HepG2 (cell line): Measurements from ENCODE around the gene OS9. TPM values are rescaled to one million over a fixed set of nuclear protein-coding genes. Genes with fewer than 3 reads are reported as not detected.

ENCODE experiments used
- ATAC-seq: fragments of 200-7000 bp; cut with Tn5 transposase; 3 replicates; pipeline ENCODE4 v1.9.1; 2020; ENCODE audit warnings: mild to moderate bottlenecking, moderate library complexity
- BruUV-seq: library from RNA; stranded (reverse); fragments of 400-500 nt; replicated peaks from 2 replicates; lab custom pipeline; 2021; lab: Mats Ljungman, UMichigan
- CTCF ChIA-PET: fragments of 300-600 bp; formaldehyde crosslinking; extraction: SDS; loops from one replicate; lab custom pipeline; 2021; ENCODE audit warnings: low total read pairs, inconsistent platforms, low intra/inter-chr PET ratio; lab: Yijun Ruan, JAX
- POLR2A ChIA-PET: fragments of 350-600 bp; sonication (Branson Sonifier 250); formaldehyde crosslinking; loops from one replicate; lab custom pipeline; 2020; ENCODE audit warnings: antibody characterized with exemption, inconsistent platforms; lab: Yijun Ruan, JAX
- DNase-seq: peaks from one replicate; pipeline ENCODE4 v3.0.0-alpha.2; 2015; ENCODE audit warnings: low spot score
- FAIRE-seq: peaks from 3 replicates; lab custom pipeline; 2011; peaks lifted over from hg19 to GRCh38; lab: Jason Lieb, UNC
- H2AFZ ChIP-seq: one replicate; pipeline ENCODE4 v1.6.1; 2011; ENCODE audit warnings: low read length, inconsistent platforms
- H3K27ac ChIP-seq: fragments of 300-600 bp; 3 replicates; pipeline ENCODE4 v1.8.0; 2011; ENCODE audit warnings: mixed run types, mild to moderate bottlenecking, mixed read lengths, low read length, inconsistent platforms; ENCODE audit not compliant: insufficient read depth; ENCODE audit errors: extremely low read length
- H3K27me3 ChIP-seq, 2 experiments: fragments of 200-600 bp in 1 of 2; 2 replicates in 1 of 2; 3 replicates in 1 of 2; pipeline versions ENCODE4 v1.6.0 to v1.8.0; 2011; ENCODE audit warnings: low read length in 2 of 2, mild to moderate bottlenecking in 2 of 2, moderate library complexity in 2 of 2, inconsistent platforms in 1 of 2; ENCODE audit not compliant: insufficient read depth in 2 of 2, control insufficient read depth in 1 of 2
- H3K36me3 ChIP-seq, 2 experiments: fragments of 200-600 bp in 1 of 2; replicated peaks in 1 of 2; 2 replicates in 1 of 2; 3 replicates in 1 of 2; pipeline versions ENCODE4 v1.5.1 to v1.8.0; 2011; ENCODE audit warnings: low read length in 2 of 2, inconsistent platforms in 1 of 2; ENCODE audit not compliant: insufficient read depth in 2 of 2, control insufficient read depth in 1 of 2
- H3K4me1 ChIP-seq: 2 replicates; pipeline ENCODE4 v1.5.1; 2012; ENCODE audit warnings: low read length, inconsistent platforms; ENCODE audit not compliant: insufficient read depth
- H3K4me2 ChIP-seq: 2 replicates; pipeline ENCODE4 v1.6.0; 2011; ENCODE audit warnings: low read depth, low read length, inconsistent platforms
- H3K4me3 ChIP-seq, 3 experiments: fragments of 200-600 bp in 1 of 3; sonication (generic), shearing (Covaris generic) in 1 of 3; replicated peaks in 1 of 3; 2 replicates each; pipeline ENCODE4 v1.5.1; 2011 to 2016; ENCODE audit warnings: low read length in 3 of 3, inconsistent platforms in 2 of 3, low read depth in 2 of 3, mild to moderate bottlenecking in 2 of 3, control low read depth in 1 of 3, mixed read lengths in 1 of 3; ENCODE audit not compliant: insufficient read depth in 1 of 3
- H3K79me2 ChIP-seq: one replicate; pipeline ENCODE4 v1.6.1; 2011; ENCODE audit warnings: low read length, inconsistent platforms; ENCODE audit not compliant: insufficient read depth
- H3K9ac ChIP-seq: 2 replicates; pipeline ENCODE4 v1.6.0; 2011; ENCODE audit warnings: mild to moderate bottlenecking, low read depth, low read length, inconsistent platforms; ENCODE audit not compliant: insufficient read depth
- H3K9me3 ChIP-seq: 2 replicates; pipeline ENCODE4 v1.5.1; 2012; ENCODE audit warnings: mild to moderate bottlenecking, low read length
- H4K20me1 ChIP-seq: 2 replicates; pipeline ENCODE4 v1.6.0; 2011; ENCODE audit warnings: inconsistent platforms, mild to moderate bottlenecking, low read length, moderate library complexity; ENCODE audit not compliant: insufficient read depth
- DNMT1 ChIP-seq: sonication (generic); formaldehyde crosslinking; IDR thresholded peaks from 2 replicates; pipeline ENCODE4 v1.5.1; 2020; ENCODE audit warnings: mild to moderate bottlenecking, missing genetic modification reagents
- HNRNPUL1 ChIP-seq: fragments of 200-400 bp; formaldehyde crosslinking; IDR thresholded peaks from 2 replicates; pipeline ENCODE4 v1.6.1; 2017; ENCODE audit warnings: low read depth, mild to moderate bottlenecking, low read length, moderate library complexity
- KDM2A ChIP-seq: sonication (generic); formaldehyde crosslinking; IDR thresholded peaks from 2 replicates; pipeline ENCODE4 v1.4.0; 2020; ENCODE audit warnings: low read depth, missing genetic modification reagents, borderline replicate concordance
- KDM3A ChIP-seq: IDR thresholded peaks from 2 replicates; pipeline ENCODE4 v1.6.1; 2018; ENCODE audit warnings: low read depth, missing compliant biosample characterization
- MAFK ChIP-seq, 2 experiments: IDR thresholded peaks in 1 of 2; conservative IDR thresholded peaks in 1 of 2; 2 replicates each; pipeline ENCODE4 v1.6.1; 2011; ENCODE audit warnings: improper control_type of control experiment in 2 of 2, low read length in 2 of 2
- NFATC3 ChIP-seq: sonication (generic); formaldehyde crosslinking; IDR thresholded peaks from 2 replicates; pipeline ENCODE4 v1.5.1; 2020; ENCODE audit warnings: mild to moderate bottlenecking, missing genetic modification reagents
- RFXANK ChIP-seq: IDR thresholded peaks from 2 replicates; pipeline ENCODE4 v1.6.1; 2016
- SIN3A ChIP-seq: IDR thresholded peaks from 2 replicates; pipeline ENCODE4 v1.6.1; 2011; ENCODE audit warnings: low read depth, mild to moderate bottlenecking, control low read depth, low read length, borderline replicate concordance
- SP140L ChIP-seq: sonication (generic); formaldehyde crosslinking; IDR thresholded peaks from 2 replicates; pipeline ENCODE4 v1.4.0; 2020; ENCODE audit warnings: missing genetic modification reagents, borderline replicate concordance
- ZHX1 ChIP-seq: sonication (generic); formaldehyde crosslinking; IDR thresholded peaks from 2 replicates; pipeline ENCODE4 v1.8.1; 2022; ENCODE audit warnings: low read depth, mild to moderate bottlenecking, missing genetic modification reagents
- ZMYM3 ChIP-seq: sonication (generic); formaldehyde crosslinking; IDR thresholded peaks from 2 replicates; pipeline ENCODE4 v1.5.1; 2020; ENCODE audit warnings: mild to moderate bottlenecking, missing genetic modification reagents
- ZNF121 ChIP-seq: sonication (generic); formaldehyde crosslinking; IDR thresholded peaks from 2 replicates; pipeline ENCODE4 v1.5.0; 2020; ENCODE audit warnings: mild to moderate bottlenecking, missing genetic modification reagents
- ZNF253 ChIP-seq: sonication (generic); formaldehyde crosslinking; IDR thresholded peaks from 2 replicates; pipeline ENCODE4 v1.8.0; 2022; ENCODE audit warnings: mild to moderate bottlenecking, missing genetic modification reagents, borderline replicate concordance
- ZNF605 ChIP-seq: sonication (generic); formaldehyde crosslinking; IDR thresholded peaks from 2 replicates; pipeline ENCODE4 v1.8.0; 2022; ENCODE audit warnings: mild to moderate bottlenecking, missing genetic modification reagents
- ZNF747 ChIP-seq: sonication (generic); formaldehyde crosslinking; IDR thresholded peaks from 2 replicates; pipeline ENCODE4 v1.8.1; 2023; ENCODE audit warnings: missing genetic modification reagents, mild to moderate bottlenecking, borderline replicate concordance
- WGBS: methylation state at CpG from one replicate; pipeline ENCODE4 v1.1.6; 2017; ENCODE audit warnings: low lambda C conversion rate; 5-methylcytosine and 5-hydroxymethylcytosine counted together
- in situ Hi-C: cut with HindIII; loops from 2 replicates; pipeline ENCODE4 v1.10.0; 2017; ENCODE audit warnings: low pct_unique_long_range_greater_than_20kb; ENCODE audit not compliant: extremely low pct_ligation_motif_present
- intact Hi-C: fragments of 100-400 bp; cut with micrococcal nuclease; formaldehyde crosslinking; loops from one replicate; pipeline ENCODE4 v1.10.0; 2022; ENCODE audit not compliant: unreplicated experiment
- polyA plus RNA-seq, 8 experiments: library from polyadenylated mRNA; depleted of rRNA in 3 of 8; stranded (reverse) in 7 of 8; unstranded in 1 of 8; fragments of >200 nt; fragmentation: Illumina TruSeq in 4 of 8; extraction: Trizol in 4 of 8; gene quantifications; 2 replicates each; pipeline versions ENCODE4 v1.2.1 to v1.2.3, GENCODE V29; 2011 to 2016; ENCODE audit warnings: low read depth in 4 of 8, missing spikeins in 1 of 8, mixed read lengths in 1 of 8; ENCODE audit not compliant: insufficient read depth in 1 of 8
- total RNA-seq, 5 experiments: library from RNA; depleted of rRNA; stranded (reverse); fragments of >200 nt; fragmentation: Illumina TruSeq; extraction: Trizol; gene quantifications; 2 replicates each; pipeline ENCODE4 v1.2.3, GENCODE V29; 2016; ENCODE audit warnings: low read depth in 1 of 5
- TF ChIP-seq, protein P1 (sequence below): sonication (generic); formaldehyde crosslinking; IDR thresholded peaks from 2 replicates; pipeline ENCODE4 v1.4.0; 2020; ENCODE audit warnings: missing genetic modification reagents
- TF ChIP-seq, protein P2 (sequence below): sonication (generic); formaldehyde crosslinking; IDR thresholded peaks from 2 replicates; pipeline ENCODE4 v1.5.0; 2020; ENCODE audit warnings: mild to moderate bottlenecking, missing genetic modification reagents

OS9 gene
- total and polyA plus RNA-seq, 2 of the 13 experiments (the other 11 are each of a cell fraction or from before 2014, with no cell fraction given): 156 to 206 TPM

DNA sequence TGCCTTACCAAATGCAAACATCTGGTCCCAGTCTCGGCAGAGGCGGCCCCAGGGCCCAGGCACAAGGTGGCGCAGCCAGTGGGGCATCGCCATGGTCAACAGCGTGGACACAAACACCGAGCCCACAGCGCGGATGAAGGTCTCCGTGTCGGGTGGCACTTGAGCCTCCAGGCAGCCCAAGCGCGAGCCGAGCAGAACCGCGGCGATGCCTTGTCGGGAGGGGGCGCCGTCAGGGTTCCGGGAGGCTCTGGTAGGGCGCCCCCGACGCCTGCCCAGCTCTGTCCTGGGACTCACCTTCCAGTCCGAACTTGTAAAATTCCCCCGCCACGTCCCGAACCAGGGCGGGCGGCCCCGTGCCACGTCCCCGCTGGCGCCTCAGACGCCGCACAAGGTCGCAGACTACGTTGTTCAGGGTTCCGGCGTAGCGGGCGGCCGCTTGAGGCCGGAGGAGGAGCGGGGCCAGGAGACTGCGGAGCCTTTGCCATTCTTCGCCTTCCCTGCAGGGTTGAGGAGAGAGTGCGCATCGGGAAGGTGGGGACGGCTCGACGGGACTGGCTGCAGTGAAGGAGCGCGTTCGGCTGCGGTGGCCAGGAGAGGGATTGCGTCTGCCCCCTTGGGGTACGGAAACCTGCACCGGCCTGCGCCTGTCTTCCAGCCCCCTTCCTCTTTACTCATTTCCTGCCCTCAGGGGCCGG is 71.2 kb downstream of the OS9 start:
- intact Hi-C loops: no loop called here
- WGBS: 11% methylated on average over 29 of the region's 60 CpGs
- Histone ChIP-seq H3K4me1 (peaks cover 37% of the 10 kb centered on the region), H3K9ac (peak overlapping the region; percentile 50), H3K36me3 (peaks cover 11 to 18% of the 10 kb centered on the region in 2 experiments), H3K27ac (no peak overlapping the region), H3K27me3 (peaks cover 0 to 6% of the 10 kb centered on the region in 2 experiments; a peak in 1 of 5 replicates), H3K9me3 (no peaks in the 10 kb centered on the region), H3K79me2 (no peaks in the 10 kb centered on the region), H4K20me1 (no peaks in the 10 kb centered on the region), H3K4me2 (peak overlapping the region; percentile 95), H3K4me3 (peak overlapping the region; percentile 53 to 78 (median 60)), H2AFZ (peak overlapping the region; percentile 8)
- FAIRE-seq (no peak), ATAC-seq (peak; percentile 85), DNase-seq (peak; percentile 40)
- ChIA-PET CTCF (interaction anchor here (1.1 to 1.3 kb wide), 2 partner anchors 8 to 140 kb away, joined by 3 to 4 read pairs; no protein-coding TSS in a partner anchor), POLR2A (interaction anchor here (1.4 kb wide), 1 partner anchor 9 kb away, joined by 9 read pairs; no protein-coding TSS in a partner anchor)
- BruUV-seq: no TSS peak
- in situ Hi-C loops: no loop called here
- TF ChIP-seq KDM3A (peak; percentile 10; the same call in 1 of the 2 replicates), DNMT1 (CRISPR knock-in tag) (peak; percentile 7; the same call in 1 of the 2 replicates), ZNF747 (CRISPR knock-in tag) (no peak), RFXANK (CRISPR knock-in tag) (no peak), ZMYM3 (CRISPR knock-in tag) (no peak), KDM2A (peak; percentile 81), ZNF605 (CRISPR knock-in tag) (peak; percentile 66; the same call in 1 of the 2 replicates), ZNF121 (no peak), NFATC3 (CRISPR knock-in tag) (no peak), HNRNPUL1 (no peak), MAFK (conservative IDR thresholded peaks at IDR 0.05 in 1 of 2, IDR thresholded peaks at IDR 0.05 in 1 of 2; ENCODE audit: low read length in 2 of 2) (no peak), SIN3A (no peak), SP140L (CRISPR knock-in tag) (no peak), ZNF253 (CRISPR knock-in tag) (no peak), ZHX1 (0 out of 2 replicates have a peak, but pooled peaks have one; percentile 40)
- TF ChIP-seq, protein P1, sequence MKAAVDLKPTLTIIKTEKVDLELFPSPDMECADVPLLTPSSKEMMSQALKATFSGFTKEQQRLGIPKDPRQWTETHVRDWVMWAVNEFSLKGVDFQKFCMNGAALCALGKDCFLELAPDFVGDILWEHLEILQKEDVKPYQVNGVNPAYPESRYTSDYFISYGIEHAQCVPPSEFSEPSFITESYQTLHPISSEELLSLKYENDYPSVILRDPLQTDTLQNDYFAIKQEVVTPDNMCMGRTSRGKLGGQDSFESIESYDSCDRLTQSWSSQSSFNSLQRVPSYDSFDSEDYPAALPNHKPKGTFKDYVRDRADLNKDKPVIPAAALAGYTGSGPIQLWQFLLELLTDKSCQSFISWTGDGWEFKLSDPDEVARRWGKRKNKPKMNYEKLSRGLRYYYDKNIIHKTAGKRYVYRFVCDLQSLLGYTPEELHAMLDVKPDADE (CRISPR knock-in tag): 0 out of 2 replicates have a peak, but pooled peaks have one; percentile 19
- TF ChIP-seq, protein P2, sequence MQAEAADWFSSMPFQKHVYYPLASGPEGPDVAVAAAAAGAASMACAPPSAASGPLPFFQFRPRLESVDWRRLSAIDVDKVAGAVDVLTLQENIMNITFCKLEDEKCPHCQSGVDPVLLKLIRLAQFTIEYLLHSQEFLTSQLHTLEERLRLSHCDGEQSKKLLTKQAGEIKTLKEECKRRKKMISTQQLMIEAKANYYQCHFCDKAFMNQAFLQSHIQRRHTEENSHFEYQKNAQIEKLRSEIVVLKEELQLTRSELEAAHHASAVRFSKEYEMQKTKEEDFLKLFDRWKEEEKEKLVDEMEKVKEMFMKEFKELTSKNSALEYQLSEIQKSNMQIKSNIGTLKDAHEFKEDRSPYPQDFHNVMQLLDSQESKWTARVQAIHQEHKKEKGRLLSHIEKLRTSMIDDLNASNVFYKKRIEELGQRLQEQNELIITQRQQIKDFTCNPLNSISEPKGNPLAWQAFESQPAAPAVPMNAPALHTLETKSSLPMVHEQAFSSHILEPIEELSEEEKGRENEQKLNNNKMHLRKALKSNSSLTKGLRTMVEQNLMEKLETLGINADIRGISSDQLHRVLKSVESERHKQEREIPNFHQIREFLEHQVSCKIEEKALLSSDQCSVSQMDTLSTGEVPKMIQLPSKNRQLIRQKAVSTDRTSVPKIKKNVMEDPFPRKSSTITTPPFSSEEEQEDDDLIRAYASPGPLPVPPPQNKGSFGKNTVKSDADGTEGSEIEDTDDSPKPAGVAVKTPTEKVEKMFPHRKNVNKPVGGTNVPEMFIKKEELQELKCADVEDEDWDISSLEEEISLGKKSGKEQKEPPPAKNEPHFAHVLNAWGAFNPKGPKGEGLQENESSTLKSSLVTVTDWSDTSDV (CRISPR knock-in tag): peak; percentile 88; the same call in 1 of the 2 replicates
